Measurements from ENCODE around the gene KRTAP20-4.

The KRTAP20-4 gene

DNA sequence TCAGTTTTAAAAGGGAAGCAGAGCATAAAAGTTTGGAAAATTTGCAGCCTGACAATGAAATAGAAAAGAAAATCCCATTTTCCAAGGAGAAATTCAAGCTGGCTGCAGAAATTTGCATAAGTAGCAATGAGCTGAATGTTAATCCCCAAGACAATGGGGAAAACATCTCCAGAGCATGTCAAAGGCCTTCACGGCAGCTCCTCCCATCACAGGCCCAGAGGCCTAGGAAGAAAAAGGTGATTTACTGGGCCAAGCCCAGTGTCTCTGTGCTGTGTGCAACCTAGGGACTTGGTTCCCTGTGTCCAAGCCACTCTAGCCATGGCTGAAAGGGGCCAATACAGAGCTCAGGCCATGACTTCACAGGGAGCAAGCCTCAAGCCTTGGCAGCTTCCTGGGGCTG lies 48.3 kb downstream of the KRTAP20-4 start:
- DNase-seq: no peak
